Heart right ventricle (tissue), 16 donors: ENCODE data around the gene MYO15B. TPM values are rescaled to one million over a fixed set of nuclear protein-coding genes. Genes with fewer than 3 reads are reported as not detected.

Source experiments
- ATAC-seq, 8 donors: fragments of 200-7000 bp; cut with Tn5 transposase; one replicate each; pipeline ENCODE4 v1.9.1; 2020; ENCODE audit warnings: mild to moderate bottlenecking in 8 of 8, moderate library complexity in 8 of 8, moderate number of reproducible peaks in 1 of 8
- DNase-seq, 2 donors: peaks; one replicate each; pipeline ENCODE4 v3.0.0-alpha.2; 2020
- H3K27ac ChIP-seq, 10 donors: fragments of 200-600 bp; sonication (generic) in 2 of 10; one replicate each; pipeline versions ENCODE4 v1.5.0 to v1.8.0; 2020 to 2022; ENCODE audit warnings: mild to moderate bottlenecking in 3 of 10
- H3K27me3 ChIP-seq, 7 donors: fragments of 200-600 bp; one replicate each; pipeline ENCODE4 v1.8.0; 2021 to 2022; ENCODE audit warnings: mild to moderate bottlenecking in 2 of 7
- H3K36me3 ChIP-seq, 9 donors: fragments of 200-600 bp; sonication (generic) in 1 of 9; one replicate each; pipeline versions ENCODE4 v1.5.0 to v1.8.0; 2020 to 2022; ENCODE audit warnings: mild to moderate bottlenecking in 2 of 9
- H3K4me1 ChIP-seq, 9 donors: fragments of 200-600 bp; sonication (generic) in 1 of 9; one replicate each; pipeline versions ENCODE4 v1.5.0 to v1.8.0; 2020 to 2022; ENCODE audit warnings: mild to moderate bottlenecking in 4 of 9
- H3K4me3 ChIP-seq, 10 donors: fragments of 200-600 bp; sonication (generic) in 2 of 10; one replicate each; pipeline versions ENCODE4 v1.5.0 to v1.8.0; 2020 to 2022; ENCODE audit warnings: mild to moderate bottlenecking in 7 of 10, moderate library complexity in 2 of 10
- H3K9me3 ChIP-seq, 11 donors: fragments of 200-600 bp in 10 of 11; sonication (generic) in 2 of 11; one replicate each; pipeline versions ENCODE4 v1.5.0 to v1.8.0; 2013 to 2022; ENCODE audit warnings: mild to moderate bottlenecking in 2 of 11, control low read depth in 1 of 11, moderate library complexity in 1 of 11
- CTCF ChIP-seq, 9 donors: fragments of 200-600 bp; sonication (generic) in 2 of 9; IDR thresholded peaks; one replicate each; pipeline versions ENCODE4 v1.5.0 to v1.8.0; 2021 to 2022; ENCODE audit warnings: antibody characterized with exemption in 9 of 9, mild to moderate bottlenecking in 5 of 9, moderate library complexity in 1 of 9
- WGBS, 2 donors: extraction: QIAGEN DNeasy Blood & Tissue Kit; methylation state at CpG; one replicate each; pipeline ENCODE4 v1.1.7; 2013; ENCODE audit warnings: inconsistent platforms in 1 of 2; 5-methylcytosine and 5-hydroxymethylcytosine counted together
- intact Hi-C, 10 donors: fragments of 100-400 bp; cut with DNase I; formaldehyde crosslinking; loops; one replicate each; pipeline versions ENCODE4 v1.11.1 to v1.14.2; 2022
- polyA plus RNA-seq, 2 donors: library from polyadenylated mRNA; stranded (reverse); fragments of 200-250 nt; gene quantifications; one replicate each; pipeline ENCODE4 v1.2.3, GENCODE V29; 2013
- total RNA-seq, 10 donors: library from RNA; stranded (reverse); fragmentation: NEBNext Ultra II Directional in 3 of 10; extraction: Animal tissue kit (Norgen Biotek cat#: 25700) in 3 of 10; gene quantifications; one replicate each; pipeline versions ENCODE4 v1.2.1 to v1.2.4, GENCODE V29; 2021 to 2023
- donor health status: Arrhythmogenic right ventricular cardiomyopathy.
- donor health status: ischemic (EF 13 %, LVEDD 7.1; RV severe dilation, severe dysfunction).
- donor health status: healthy with polysubstance abuse.
- donor health status: DM: no; HTN: yes; CAD: no.
- donor health status: DM: no; HTN: no; CAD: no.
- donor health status: ischemic (EF 25% LVEDD 6.9; RV normal size, moderate dysfunction).
- donor health status: ischemic (EF 25% LVEDD 5.7; RV mildly dilated, moderate dysfunction).
- donor health status: healthy.
- donor health status: DM: yes; HTN: yes; CAD: no.
- donor health status: Ischemic cardiomyopathy.
- donor health status: ischemic (EF 35%, LVEDD 5.7; RV mildly dilated, moderate dysfunction).
- donor health status: nonischemic (EF 11% LVEDD 7.7; RV severe dilation, severe dysfunction).
- donor health status: DM: yes; HTN: yes; CAD: no.
- donor health status: PGD.
- donor health status: ischemic (EF 29% LVEDD 5.4; RV normal size, mild dysfunction).
- donor health status: nonischemic (EF 23%, LVEDD 6.1; RV moderate dilation, normal function).

Gene MYO15B
- total and polyA plus RNA-seq, 12 donors = 27.9 to 205 (median 45.8) TPM

GRCh38 chr17:75557075-75557851 lies 30.3 kb upstream of the MYO15B start:
- intact Hi-C loops = no loop called here
- Histone ChIP-seq H3K4me1 (peaks cover 0 to 16% (median 0%) of the 10 kb centered on the region in 9 donors), H3K27ac (no peak overlapping the region), H3K36me3 (no peaks in the 10 kb centered on the region), H3K4me3 (no peak overlapping the region), H3K27me3 (no peaks in the 10 kb centered on the region), H3K9me3 (no peaks in the 10 kb centered on the region)
- no peak for TF ChIP-seq CTCF (IDR thresholded peaks at IDR 0.05)
- DNase-seq (no peak), ATAC-seq (peak in 6 of 8 donors; percentile 19 to 57 (median 32))
- 56 to 66% methylated on average over 15 of the region's 15 CpGs for WGBS, 2 donors

GRCh38 chr17:75557852-75558665 lies 29.5 kb upstream of the MYO15B start:
- Histone ChIP-seq H3K4me3 (no peak overlapping the region), H3K27me3 (no peaks in the 10 kb centered on the region), H3K27ac (no peak overlapping the region), H3K9me3 (no peaks in the 10 kb centered on the region), H3K4me1 (peaks cover 0 to 10% (median 0%) of the 10 kb centered on the region in 9 donors), H3K36me3 (no peaks in the 10 kb centered on the region)
- ATAC-seq (no peak), DNase-seq (no peak)
- no peak for TF ChIP-seq CTCF (IDR thresholded peaks at IDR 0.05)
- 90 to 92% methylated on average over 18 of the region's 18 CpGs for WGBS, 2 donors
- intact Hi-C loops = no loop called here

GRCh38 chr17:75558666-75559530 lies 28.7 kb upstream of the MYO15B start:
- Histone ChIP-seq H3K9me3 (no peaks in the 10 kb centered on the region), H3K4me1 (peaks cover 0 to 7% (median 0%) of the 10 kb centered on the region in 9 donors), H3K27me3 (no peaks in the 10 kb centered on the region), H3K36me3 (peaks cover 0 to 5% (median 0%) of the 10 kb centered on the region in 9 donors), H3K27ac (no peak overlapping the region), H3K4me3 (no peak overlapping the region)
- DNase-seq (no peak), ATAC-seq (no peak)
- no peak for TF ChIP-seq CTCF (IDR thresholded peaks at IDR 0.05)
- intact Hi-C loops = no loop called here
- 88 to 94% methylated on average over 33 to 38 of the region's 38 CpGs for WGBS, 2 donors
